ENCODE data around the gene ROBO1. TPM values are rescaled to one million over a fixed set of nuclear protein-coding genes. Genes with fewer than 3 reads are reported as not detected.

The ROBO1 gene
- total and polyA plus RNA-seq, 2 of the 13 experiments (the other 11 are each of a cell fraction or from before 2014, with no cell fraction given): 52.2 to 71.0 TPM

DNA sequence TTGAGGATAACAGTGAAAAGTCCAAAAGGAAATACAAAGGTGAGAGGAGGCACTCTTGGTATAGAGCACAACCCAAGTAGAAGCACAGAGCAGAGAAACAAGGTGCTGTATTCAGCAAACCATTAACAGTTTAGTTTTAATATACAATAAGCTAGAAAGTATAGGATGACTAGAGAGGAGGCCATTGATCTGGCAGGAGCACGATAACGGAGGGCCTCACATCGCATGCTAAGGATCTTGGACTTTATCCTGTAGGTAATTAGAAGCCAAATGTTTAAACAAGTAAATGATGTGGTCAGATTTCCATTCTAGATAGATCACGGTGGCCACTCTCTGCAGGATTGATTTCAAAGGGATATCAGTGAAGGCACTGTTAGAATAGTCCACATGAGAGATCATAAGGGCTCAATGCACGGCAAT is 935.0 kb downstream of the ROBO1 start (continued):
- TF ChIP-seq HMGXB3 (CRISPR knock-in tag; IDR thresholded peaks at IDR 0.05; ENCODE audit: borderline replicate concordance) (no peak), SNRNP70 (IDR thresholded peaks at IDR 0.05; ENCODE audit: low read depth, low read length) (no peak), SP5 (CRISPR knock-in tag; IDR thresholded peaks at IDR 0.05; ENCODE audit: borderline replicate concordance, low read depth) (no peak), ZNF33B (CRISPR knock-in tag; IDR thresholded peaks at IDR 0.05) (no peak), MXD3 (CRISPR knock-in tag; IDR thresholded peaks at IDR 0.05) (no peak), KLF11 (CRISPR knock-in tag; IDR thresholded peaks at IDR 0.05) (0 out of 2 replicates have a peak, but pooled peaks have one; percentile 70), ZC3H4 (CRISPR knock-in tag; IDR thresholded peaks at IDR 0.05; ENCODE audit: borderline replicate concordance) (no peak), NFRKB (IDR thresholded peaks at IDR 0.05) (no peak), MBNL3 (CRISPR knock-in tag; conservative IDR thresholded peaks at IDR 0.05) (no peak), HNF4G (IDR thresholded peaks at IDR 0.05; ENCODE audit: borderline replicate concordance, low read depth, low read length) (peak; percentile 78), HNF4G (CRISPR knock-in tag; IDR thresholded peaks at IDR 0.05; ENCODE audit: borderline replicate concordance, low read depth) (no peak; the same call in 1 of the 2 replicates), GATA4 (IDR thresholded peaks at IDR 0.05; ENCODE audit: borderline replicate concordance, low read depth) (peak; percentile 71; the same call in 1 of the 2 replicates), HHEX (CRISPR knock-in tag; IDR thresholded peaks at IDR 0.05) (no peak), ZFX (CRISPR knock-in tag; IDR thresholded peaks at IDR 0.05; ENCODE audit: low read depth) (peak; percentile 45; the same call in 1 of the 2 replicates), NFKB2 (CRISPR knock-in tag; IDR thresholded peaks at IDR 0.05; ENCODE audit: borderline replicate concordance) (no peak), SETDB1 (CRISPR knock-in tag; IDR thresholded peaks at IDR 0.05; ENCODE audit: borderline replicate concordance) (no peak), ZNF644 (CRISPR knock-in tag; IDR thresholded peaks at IDR 0.05; ENCODE audit: low read depth) (0 out of 2 replicates have a peak, but pooled peaks have one; percentile 60), POLR2AphosphoS2 (IDR thresholded peaks at IDR 0.05; ENCODE audit: low read depth, low read length) (no peak), SOX5 (CRISPR knock-in tag; IDR thresholded peaks at IDR 0.05; ENCODE audit: borderline replicate concordance) (peak; percentile 78), HMG20B (CRISPR knock-in tag; conservative IDR thresholded peaks at IDR 0.05) (0 out of 2 replicates have a peak, but pooled peaks have one; percentile 48), PAWR (CRISPR knock-in tag; IDR thresholded peaks at IDR 0.05; ENCODE audit: borderline replicate concordance) (no peak)
- TF ChIP-seq, protein P1, sequence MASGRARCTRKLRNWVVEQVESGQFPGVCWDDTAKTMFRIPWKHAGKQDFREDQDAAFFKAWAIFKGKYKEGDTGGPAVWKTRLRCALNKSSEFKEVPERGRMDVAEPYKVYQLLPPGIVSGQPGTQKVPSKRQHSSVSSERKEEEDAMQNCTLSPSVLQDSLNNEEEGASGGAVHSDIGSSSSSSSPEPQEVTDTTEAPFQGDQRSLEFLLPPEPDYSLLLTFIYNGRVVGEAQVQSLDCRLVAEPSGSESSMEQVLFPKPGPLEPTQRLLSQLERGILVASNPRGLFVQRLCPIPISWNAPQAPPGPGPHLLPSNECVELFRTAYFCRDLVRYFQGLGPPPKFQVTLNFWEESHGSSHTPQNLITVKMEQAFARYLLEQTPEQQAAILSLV (CRISPR knock-in tag; IDR thresholded peaks at IDR 0.05; ENCODE audit: borderline replicate concordance): no peak
- TF ChIP-seq, protein P2, sequence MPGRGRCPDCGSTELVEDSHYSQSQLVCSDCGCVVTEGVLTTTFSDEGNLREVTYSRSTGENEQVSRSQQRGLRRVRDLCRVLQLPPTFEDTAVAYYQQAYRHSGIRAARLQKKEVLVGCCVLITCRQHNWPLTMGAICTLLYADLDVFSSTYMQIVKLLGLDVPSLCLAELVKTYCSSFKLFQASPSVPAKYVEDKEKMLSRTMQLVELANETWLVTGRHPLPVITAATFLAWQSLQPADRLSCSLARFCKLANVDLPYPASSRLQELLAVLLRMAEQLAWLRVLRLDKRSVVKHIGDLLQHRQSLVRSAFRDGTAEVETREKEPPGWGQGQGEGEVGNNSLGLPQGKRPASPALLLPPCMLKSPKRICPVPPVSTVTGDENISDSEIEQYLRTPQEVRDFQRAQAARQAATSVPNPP (CRISPR knock-in tag; IDR thresholded peaks at IDR 0.05): no peak
- TF ChIP-seq, protein P3, sequence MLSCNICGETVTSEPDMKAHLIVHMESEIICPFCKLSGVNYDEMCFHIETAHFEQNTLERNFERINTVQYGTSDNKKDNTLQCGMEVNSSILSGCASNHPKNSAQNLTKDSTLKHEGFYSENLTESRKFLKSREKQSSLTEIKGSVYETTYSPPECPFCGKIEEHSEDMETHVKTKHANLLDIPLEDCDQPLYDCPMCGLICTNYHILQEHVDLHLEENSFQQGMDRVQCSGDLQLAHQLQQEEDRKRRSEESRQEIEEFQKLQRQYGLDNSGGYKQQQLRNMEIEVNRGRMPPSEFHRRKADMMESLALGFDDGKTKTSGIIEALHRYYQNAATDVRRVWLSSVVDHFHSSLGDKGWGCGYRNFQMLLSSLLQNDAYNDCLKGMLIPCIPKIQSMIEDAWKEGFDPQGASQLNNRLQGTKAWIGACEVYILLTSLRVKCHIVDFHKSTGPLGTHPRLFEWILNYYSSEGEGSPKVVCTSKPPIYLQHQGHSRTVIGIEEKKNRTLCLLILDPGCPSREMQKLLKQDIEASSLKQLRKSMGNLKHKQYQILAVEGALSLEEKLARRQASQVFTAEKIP (CRISPR knock-in tag; IDR thresholded peaks at IDR 0.05; ENCODE audit: borderline replicate concordance): no peak
